HepG2 (cell line): Measurements from ENCODE around the gene IFIT1B. TPM values are rescaled to one million over a fixed set of nuclear protein-coding genes. Genes with fewer than 3 reads are reported as not detected.
A peak's percentile ranks its signal among the peaks of the same experiment; 100 is the strongest.

Source experiments
- BORCS8-MEF2B ChIP-seq: sonication (generic); formaldehyde crosslinking; IDR thresholded peaks from 2 replicates; pipeline ENCODE4 v1.8.0; 2022; ENCODE audit warnings: mild to moderate bottlenecking, missing genetic modification reagents
- BRD4 ChIP-seq: sonication (generic); formaldehyde crosslinking; IDR thresholded peaks from 2 replicates; pipeline ENCODE4 v1.4.0; 2020; ENCODE audit warnings: missing genetic modification reagents
- DMTF1 ChIP-seq: sonication (generic); formaldehyde crosslinking; IDR thresholded peaks from 2 replicates; pipeline ENCODE4 v1.4.0; 2020; ENCODE audit warnings: mild to moderate bottlenecking, missing genetic modification reagents
- FOXO1 ChIP-seq: sonication (generic); formaldehyde crosslinking; IDR thresholded peaks from 2 replicates; pipeline ENCODE4 v1.4.0; 2020; ENCODE audit warnings: missing genetic modification reagents
- ONECUT2 ChIP-seq: sonication (generic); formaldehyde crosslinking; IDR thresholded peaks from 2 replicates; pipeline ENCODE4 v1.4.0; 2020; ENCODE audit warnings: missing genetic modification reagents
- RXRB ChIP-seq: IDR thresholded peaks from 2 replicates; pipeline ENCODE4 v1.6.1; 2016; ENCODE audit warnings: borderline replicate concordance, missing genetic modification reagents, missing compliant biosample characterization
- SPEN ChIP-seq: sonication (generic); formaldehyde crosslinking; IDR thresholded peaks from 2 replicates; pipeline ENCODE4 v1.5.1; 2020; ENCODE audit warnings: low read depth, mild to moderate bottlenecking, missing genetic modification reagents
- ZNF180 ChIP-seq: sonication (generic); formaldehyde crosslinking; IDR thresholded peaks from 2 replicates; pipeline ENCODE4 v1.4.0; 2020; ENCODE audit warnings: low read depth, missing genetic modification reagents, borderline replicate concordance
- ZNF235 ChIP-seq: sonication (generic); formaldehyde crosslinking; IDR thresholded peaks from 2 replicates; pipeline ENCODE4 v1.8.1; 2023; ENCODE audit warnings: mild to moderate bottlenecking, missing genetic modification reagents, borderline replicate concordance
- ZXDC ChIP-seq: sonication (generic); formaldehyde crosslinking; IDR thresholded peaks from 2 replicates; pipeline ENCODE4 v1.5.0; 2020; ENCODE audit warnings: mild to moderate bottlenecking, missing genetic modification reagents
- polyA plus RNA-seq, 8 experiments: library from polyadenylated mRNA; depleted of rRNA in 3 of 8; stranded (reverse) in 7 of 8; unstranded in 1 of 8; fragments of >200 nt; fragmentation: Illumina TruSeq in 4 of 8; extraction: Trizol in 4 of 8; gene quantifications; 2 replicates each; pipeline versions ENCODE4 v1.2.1 to v1.2.3, GENCODE V29; 2011 to 2016; ENCODE audit warnings: low read depth in 4 of 8, missing spikeins in 1 of 8, mixed read lengths in 1 of 8; ENCODE audit not compliant: insufficient read depth in 1 of 8
- total RNA-seq, 5 experiments: library from RNA; depleted of rRNA; stranded (reverse); fragments of >200 nt; fragmentation: Illumina TruSeq; extraction: Trizol; gene quantifications; 2 replicates each; pipeline ENCODE4 v1.2.3, GENCODE V29; 2016; ENCODE audit warnings: low read depth in 1 of 5
- TF ChIP-seq, protein P1 (sequence below): sonication (generic); formaldehyde crosslinking; IDR thresholded peaks from 2 replicates; pipeline ENCODE4 v1.4.0; 2020; ENCODE audit warnings: missing genetic modification reagents, borderline replicate concordance
- TF ChIP-seq, protein P2 (sequence below): sonication (generic); formaldehyde crosslinking; IDR thresholded peaks from 2 replicates; pipeline ENCODE4 v1.4.0; 2020; ENCODE audit warnings: missing genetic modification reagents

The IFIT1B gene
- total and polyA plus RNA-seq, 2 of the 13 experiments (the other 11 are each of a cell fraction or from before 2014, with no cell fraction given): not detected

GRCh38 chr10:89414879-89415821 lies 37.3 kb downstream of the IFIT1B start (continued):
- TF ChIP-seq ZNF235 (CRISPR knock-in tag) (peak; percentile 52; the same call in 1 of the 2 replicates), RXRB (0 out of 2 replicates have a peak, but pooled peaks have one; percentile 9), ZXDC (CRISPR knock-in tag) (no peak), BORCS8-MEF2B (CRISPR knock-in tag) (0 out of 2 replicates have a peak, but pooled peaks have one; percentile 43), DMTF1 (CRISPR knock-in tag) (no peak), ZNF180 (no peak), FOXO1 (CRISPR knock-in tag) (no peak), ONECUT2 (CRISPR knock-in tag) (no peak), SPEN (CRISPR knock-in tag) (peak; percentile 25; the same call in 1 of the 2 replicates), BRD4 (CRISPR knock-in tag) (no peak)
- TF ChIP-seq, protein P1, sequence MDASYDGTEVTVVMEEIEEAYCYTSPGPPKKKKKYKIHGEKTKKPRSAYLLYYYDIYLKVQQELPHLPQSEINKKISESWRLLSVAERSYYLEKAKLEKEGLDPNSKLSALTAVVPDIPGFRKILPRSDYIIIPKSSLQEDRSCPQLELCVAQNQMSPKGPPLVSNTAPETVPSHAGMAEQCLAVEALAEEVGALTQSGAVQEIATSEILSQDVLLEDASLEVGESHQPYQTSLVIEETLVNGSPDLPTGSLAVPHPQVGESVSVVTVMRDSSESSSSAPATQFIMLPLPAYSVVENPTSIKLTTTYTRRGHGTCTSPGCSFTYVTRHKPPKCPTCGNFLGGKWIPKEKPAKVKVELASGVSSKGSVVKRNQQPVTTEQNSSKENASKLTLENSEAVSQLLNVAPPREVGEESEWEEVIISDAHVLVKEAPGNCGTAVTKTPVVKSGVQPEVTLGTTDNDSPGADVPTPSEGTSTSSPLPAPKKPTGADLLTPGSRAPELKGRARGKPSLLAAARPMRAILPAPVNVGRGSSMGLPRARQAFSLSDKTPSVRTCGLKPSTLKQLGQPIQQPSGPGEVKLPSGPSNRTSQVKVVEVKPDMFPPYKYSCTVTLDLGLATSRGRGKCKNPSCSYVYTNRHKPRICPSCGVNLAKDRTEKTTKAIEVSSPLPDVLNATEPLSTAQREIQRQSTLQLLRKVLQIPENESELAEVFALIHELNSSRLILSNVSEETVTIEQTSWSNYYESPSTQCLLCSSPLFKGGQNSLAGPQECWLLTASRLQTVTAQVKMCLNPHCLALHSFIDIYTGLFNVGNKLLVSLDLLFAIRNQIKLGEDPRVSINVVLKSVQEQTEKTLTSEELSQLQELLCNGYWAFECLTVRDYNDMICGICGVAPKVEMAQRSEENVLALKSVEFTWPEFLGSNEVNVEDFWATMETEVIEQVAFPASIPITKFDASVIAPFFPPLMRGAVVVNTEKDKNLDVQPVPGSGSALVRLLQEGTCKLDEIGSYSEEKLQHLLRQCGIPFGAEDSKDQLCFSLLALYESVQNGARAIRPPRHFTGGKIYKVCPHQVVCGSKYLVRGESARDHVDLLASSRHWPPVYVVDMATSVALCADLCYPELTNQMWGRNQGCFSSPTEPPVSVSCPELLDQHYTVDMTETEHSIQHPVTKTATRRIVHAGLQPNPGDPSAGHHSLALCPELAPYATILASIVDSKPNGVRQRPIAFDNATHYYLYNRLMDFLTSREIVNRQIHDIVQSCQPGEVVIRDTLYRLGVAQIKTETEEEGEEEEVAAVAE (CRISPR knock-in tag): no peak
- TF ChIP-seq, protein P2, sequence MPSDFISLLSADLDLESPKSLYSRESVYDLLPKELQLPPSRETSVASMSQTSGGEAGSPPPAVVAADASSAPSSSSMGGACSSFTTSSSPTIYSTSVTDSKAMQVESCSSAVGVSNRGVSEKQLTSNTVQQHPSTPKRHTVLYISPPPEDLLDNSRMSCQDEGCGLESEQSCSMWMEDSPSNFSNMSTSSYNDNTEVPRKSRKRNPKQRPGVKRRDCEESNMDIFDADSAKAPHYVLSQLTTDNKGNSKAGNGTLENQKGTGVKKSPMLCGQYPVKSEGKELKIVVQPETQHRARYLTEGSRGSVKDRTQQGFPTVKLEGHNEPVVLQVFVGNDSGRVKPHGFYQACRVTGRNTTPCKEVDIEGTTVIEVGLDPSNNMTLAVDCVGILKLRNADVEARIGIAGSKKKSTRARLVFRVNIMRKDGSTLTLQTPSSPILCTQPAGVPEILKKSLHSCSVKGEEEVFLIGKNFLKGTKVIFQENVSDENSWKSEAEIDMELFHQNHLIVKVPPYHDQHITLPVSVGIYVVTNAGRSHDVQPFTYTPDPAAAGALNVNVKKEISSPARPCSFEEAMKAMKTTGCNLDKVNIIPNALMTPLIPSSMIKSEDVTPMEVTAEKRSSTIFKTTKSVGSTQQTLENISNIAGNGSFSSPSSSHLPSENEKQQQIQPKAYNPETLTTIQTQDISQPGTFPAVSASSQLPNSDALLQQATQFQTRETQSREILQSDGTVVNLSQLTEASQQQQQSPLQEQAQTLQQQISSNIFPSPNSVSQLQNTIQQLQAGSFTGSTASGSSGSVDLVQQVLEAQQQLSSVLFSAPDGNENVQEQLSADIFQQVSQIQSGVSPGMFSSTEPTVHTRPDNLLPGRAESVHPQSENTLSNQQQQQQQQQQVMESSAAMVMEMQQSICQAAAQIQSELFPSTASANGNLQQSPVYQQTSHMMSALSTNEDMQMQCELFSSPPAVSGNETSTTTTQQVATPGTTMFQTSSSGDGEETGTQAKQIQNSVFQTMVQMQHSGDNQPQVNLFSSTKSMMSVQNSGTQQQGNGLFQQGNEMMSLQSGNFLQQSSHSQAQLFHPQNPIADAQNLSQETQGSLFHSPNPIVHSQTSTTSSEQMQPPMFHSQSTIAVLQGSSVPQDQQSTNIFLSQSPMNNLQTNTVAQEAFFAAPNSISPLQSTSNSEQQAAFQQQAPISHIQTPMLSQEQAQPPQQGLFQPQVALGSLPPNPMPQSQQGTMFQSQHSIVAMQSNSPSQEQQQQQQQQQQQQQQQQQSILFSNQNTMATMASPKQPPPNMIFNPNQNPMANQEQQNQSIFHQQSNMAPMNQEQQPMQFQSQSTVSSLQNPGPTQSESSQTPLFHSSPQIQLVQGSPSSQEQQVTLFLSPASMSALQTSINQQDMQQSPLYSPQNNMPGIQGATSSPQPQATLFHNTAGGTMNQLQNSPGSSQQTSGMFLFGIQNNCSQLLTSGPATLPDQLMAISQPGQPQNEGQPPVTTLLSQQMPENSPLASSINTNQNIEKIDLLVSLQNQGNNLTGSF: no peak
